Measurements from ENCODE around the gene THAP4. TPM values are rescaled to one million over a fixed set of nuclear protein-coding genes. Genes with fewer than 3 reads are reported as not detected.

THAP4 gene
- total and polyA plus RNA-seq, 2 of the 4 experiments (the other 2 are of a cell fraction) = 33.9 to 55.1 TPM

GRCh38 chr2:241555711-241556110 is 81.2 kb downstream of the THAP4 start:
- intact Hi-C loops (cut with micrococcal nuclease) = loop anchor here (5.0 kb wide), 1 partner anchor 198 kb away; the partner anchor contains the start of gene FARP2
- POLR2A ChIA-PET (ENCODE audit: unreplicated experiment) = interaction anchor here (0.5 kb wide), 1 partner anchor 48 kb away, joined by 3 read pairs; no protein-coding TSS in a partner anchor

More at GRCh38 chr2:241555711-241556110, 81.2 kb downstream of the THAP4 start:
- H3K4me1 ChIP-seq (ENCODE audit: control insufficient read depth, insufficient read depth, low read length) = peaks cover 15% of the 10 kb centered on the region
- H2BK15ac ChIP-seq (ENCODE audit: low read depth, low read length) = no peak overlapping the region
- H4K91ac ChIP-seq (ENCODE audit: insufficient read depth, low read depth, low read length) = no peak overlapping the region
- in situ Hi-C loops (cut with MboI; ENCODE audit: low sequenced_read_pairs) (no loop called here), dilution Hi-C loops (cut with HindIII; ENCODE audit: low sequenced_read_pairs, unreplicated experiment) (no loop called here)
- TF ChIP-seq CTCF (conservative IDR thresholded peaks at IDR 0.05; ENCODE audit: low read depth, low read length) = no peak
- no peak for TF ChIP-seq RFX5 (IDR thresholded peaks at IDR 0.05; ENCODE audit: low read depth, low read length)
- TF ChIP-seq CEBPB (IDR thresholded peaks at IDR 0.05; ENCODE audit: low read depth, low read length) = no peak
- no peak for TF ChIP-seq MXI1 (IDR thresholded peaks at IDR 0.05; ENCODE audit: borderline replicate concordance, low read depth, low read length)
- no peak for TF ChIP-seq RAD21 (IDR thresholded peaks at IDR 0.05; ENCODE audit: low read length)
- TF ChIP-seq NFE2L2 (IDR thresholded peaks at IDR 0.05; ENCODE audit: low read depth, low read length) = no peak
- no peak for TF ChIP-seq MAZ (IDR thresholded peaks at IDR 0.05; ENCODE audit: borderline replicate concordance, low read depth, low read length)
- TF ChIP-seq FOS (IDR thresholded peaks at IDR 0.05; ENCODE audit: low read depth, low read length) = no peak
- no peak for TF ChIP-seq SMC3 (IDR thresholded peaks at IDR 0.05; ENCODE audit: low read depth, low read length)
- no peak for TF ChIP-seq MAFK (IDR thresholded peaks at IDR 0.05; ENCODE audit: low read depth, low read length)
- TF ChIP-seq POLR2A (IDR thresholded peaks at IDR 0.05; ENCODE audit: low read depth, low read length) = no peak
- no peak for TF ChIP-seq USF2 (IDR thresholded peaks at IDR 0.05; ENCODE audit: low read depth, low read length)
- TF ChIP-seq ELK1 (IDR thresholded peaks at IDR 0.05; ENCODE audit: borderline replicate concordance, low read depth, low read length) = no peak
- no peak for TF ChIP-seq CHD1 (IDR thresholded peaks at IDR 0.05; ENCODE audit: low read depth, low read length)
- TF ChIP-seq BHLHE40 (IDR thresholded peaks at IDR 0.05; ENCODE audit: low read depth, low read length) = no peak
- no peak for TF ChIP-seq RCOR1 (IDR thresholded peaks at IDR 0.05; ENCODE audit: insufficient replicate concordance, low read length)
- H2BK120ac ChIP-seq (ENCODE audit: low read depth, low read length) = no peak overlapping the region
- no peak overlapping the region for H3K14ac ChIP-seq (replicated peaks; ENCODE audit: low read depth, low read length)
- H3K4ac ChIP-seq (ENCODE audit: low read depth, low read length) = no peak overlapping the region
- H4K8ac ChIP-seq (ENCODE audit: low read depth in 2 of 2, low read length in 2 of 2) = no peak overlapping the region
- no peak overlapping the region for H2AK5ac ChIP-seq (ENCODE audit: low read depth, low read length)
- ATAC-seq (ENCODE audit: low read depth) (no peak), DNase-seq (no peak)
- H3K23ac ChIP-seq (ENCODE audit: low read depth, low read length) = no peak overlapping the region
- H2BK5ac ChIP-seq (ENCODE audit: low read depth, low read length, poor library complexity, severe bottlenecking) = no peak overlapping the region
- no peak overlapping the region for H3K56ac ChIP-seq (ENCODE audit: extremely low read depth, insufficient read depth, low read length)
- H3K4me2 ChIP-seq (ENCODE audit: low read depth, low read length) = no peak overlapping the region
- peaks cover 0 to 15% of the 10 kb centered on the region in 2 experiments; a peak in 3 of 4 replicates for H3K79me1 ChIP-seq (ENCODE audit: low read depth in 1 of 2, low read length in 2 of 2)
- no peaks in the 10 kb centered on the region for H3K27me3 ChIP-seq (ENCODE audit: control insufficient read depth, insufficient read depth, low read length)
- H3K18ac ChIP-seq (ENCODE audit: low read depth, low read length) = no peak overlapping the region
- H3K9ac ChIP-seq (ENCODE audit: low read depth, low read length) = no peak overlapping the region
- H2AFZ ChIP-seq (replicated peaks; ENCODE audit: low read length, poor library complexity) = no peak overlapping the region
- H2BK20ac ChIP-seq (ENCODE audit: low read depth, low read length) = no peak overlapping the region
- no TSS peak for BruUV-seq (replicated peaks)
- no peaks in the 10 kb centered on the region for H3K36me3 ChIP-seq (ENCODE audit: control insufficient read depth, insufficient read depth, low read length)
- peaks cover 10% of the 10 kb centered on the region; the same call in 1 of the 2 replicates for H3K9me1 ChIP-seq (ENCODE audit: insufficient read depth, low read length)
- H4K5ac ChIP-seq (ENCODE audit: low read depth, low read length) = no peak overlapping the region
- H4K20me1 ChIP-seq (ENCODE audit: insufficient read depth, low read length) = peaks cover 13% of the 10 kb centered on the region
- no peaks in the 10 kb centered on the region for H3K9me3 ChIP-seq (ENCODE audit: control insufficient read depth, insufficient read depth, low read length)
- H2AK9ac ChIP-seq (replicated peaks; ENCODE audit: low read depth, low read length, poor library complexity) = no peak overlapping the region
- CTCF ChIA-PET = interaction anchor here (0.8 kb wide), 1 partner anchor 20 kb away, joined by 4 read pairs; no protein-coding TSS in a partner anchor
- H3K27ac ChIP-seq (ENCODE audit: insufficient read depth, low read length) = no peak overlapping the region
- no peak overlapping the region for H3K4me3 ChIP-seq (ENCODE audit: insufficient read depth, low read depth, low read length)
- 60% methylated on average over 1 of the region's 3 CpGs; no CpG with 5 or more reads in 1 of the 2 experiments for WGBS, 2 experiments (ENCODE audit: extremely low coverage in 2 of 2, insufficient read length in 1 of 2)
